GM21723 (cell line): Measurements from ENCODE around the gene LRRN2.

Experiments
- ATAC-seq: cut with Tn5 transposase; IDR thresholded peaks from one replicate; pipeline ENCODE4 v1.9.1; 2021; ENCODE audit warnings: mild to moderate bottlenecking, moderate library complexity; ENCODE audit not compliant: unreplicated experiment

Gene LRRN2

GRCh38 chr1:204664384-204664651, 21.2 kb downstream of the LRRN2 start:
- ATAC-seq, result no peak

- ATAC-seq, result no peak
Observed at GRCh38 chr1:204663644-204664383, 21.7 kb downstream of the LRRN2 start.

DNA sequence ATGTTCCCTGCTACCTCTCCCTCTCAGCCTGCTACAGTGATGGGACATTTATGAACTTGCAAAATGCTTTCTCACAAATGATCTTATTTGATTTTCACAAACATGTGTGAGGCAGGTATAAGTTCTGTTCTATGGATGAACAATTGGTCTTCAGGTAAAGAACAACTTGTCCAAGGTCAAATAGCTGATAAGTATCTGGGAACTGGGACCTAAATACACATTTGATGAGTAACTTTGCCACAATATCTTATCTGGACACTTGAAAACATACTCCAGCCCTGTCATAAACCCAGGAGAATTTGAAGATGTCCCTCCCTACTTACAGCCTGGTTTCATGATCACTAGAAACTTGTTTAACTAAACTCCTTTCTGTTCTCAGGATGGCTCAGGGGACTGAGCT, 23.0 kb downstream of the LRRN2 start:
- ATAC-seq, result no peak

DNA sequence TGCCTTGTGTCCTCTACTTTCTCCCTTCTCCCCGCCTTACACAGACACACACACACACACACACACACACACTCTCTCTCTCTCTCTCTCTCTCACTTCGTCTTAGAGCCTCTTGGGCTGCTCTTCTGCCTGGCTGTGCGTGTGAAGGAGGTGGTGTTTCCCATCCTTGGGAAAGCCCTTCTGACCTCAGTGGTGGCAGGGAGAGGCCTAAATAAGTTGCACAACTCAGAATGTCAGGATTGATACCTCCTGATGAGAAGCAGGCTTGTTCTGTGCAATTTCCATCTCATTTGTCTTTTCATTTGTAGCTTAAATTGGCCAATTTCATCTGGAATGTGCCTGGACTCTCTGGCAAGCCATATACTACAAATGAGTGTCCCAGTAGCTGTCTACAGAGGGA, 25.0 kb downstream of the LRRN2 start:
- no peak for ATAC-seq

- no peak for ATAC-seq
Observed at GRCh38 chr1:204659056-204659455, 26.5 kb downstream of the LRRN2 start.

DNA sequence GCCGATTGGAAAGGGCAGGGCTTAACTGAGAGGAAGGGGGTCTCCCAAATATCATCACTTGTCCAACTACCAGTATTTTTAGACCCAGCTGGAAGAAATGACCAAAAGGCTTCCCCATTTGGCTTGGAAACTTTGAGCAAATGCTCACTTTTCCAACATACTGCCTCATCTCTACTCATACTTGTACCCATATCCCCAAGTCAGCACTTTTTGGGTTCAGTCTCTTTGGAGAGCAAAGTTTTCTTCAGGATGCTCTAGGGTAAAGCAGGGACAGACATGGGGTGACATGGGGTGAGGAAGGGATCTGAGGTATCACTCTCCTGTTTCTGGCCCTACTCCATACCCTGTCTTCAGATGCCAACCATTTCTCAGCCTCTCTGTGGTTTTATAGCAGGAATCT, 27.2 kb downstream of the LRRN2 start:
- no peak for ATAC-seq

GRCh38 chr1:204653590-204654340, 31.8 kb downstream of the LRRN2 start:
- no peak for ATAC-seq

GRCh38 chr1:204652497-204652896, 33.0 kb downstream of the LRRN2 start:
- no peak for ATAC-seq

GRCh38 chr1:204651843-204652421, 33.6 kb downstream of the LRRN2 start:
- no peak for ATAC-seq

- ATAC-seq, result no peak
Observed at GRCh38 chr1:204650911-204651570, 34.5 kb downstream of the LRRN2 start.

GRCh38 chr1:204649721-204650521, 35.6 kb downstream of the LRRN2 start:
- no peak for ATAC-seq

DNA sequence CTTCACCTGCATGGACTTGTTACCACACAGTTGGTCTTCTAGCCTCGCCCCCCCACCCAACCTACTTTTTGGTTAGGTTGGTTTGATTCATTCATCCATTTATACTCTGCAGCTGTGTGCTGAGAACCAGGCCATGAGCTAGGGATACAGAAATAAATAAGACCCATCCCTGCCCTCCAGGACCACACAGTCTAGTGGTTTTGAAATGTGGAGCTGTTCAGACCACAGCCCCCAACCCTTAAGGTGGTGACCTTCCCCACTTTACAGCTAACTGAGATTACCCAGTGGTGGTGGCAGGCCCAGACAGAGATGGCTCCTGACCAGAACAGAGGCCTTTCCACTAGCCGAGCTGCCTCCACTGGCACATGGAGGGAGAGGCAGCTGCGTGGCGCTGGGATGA, 37.0 kb downstream of the LRRN2 start:
- ATAC-seq, result no peak

DNA sequence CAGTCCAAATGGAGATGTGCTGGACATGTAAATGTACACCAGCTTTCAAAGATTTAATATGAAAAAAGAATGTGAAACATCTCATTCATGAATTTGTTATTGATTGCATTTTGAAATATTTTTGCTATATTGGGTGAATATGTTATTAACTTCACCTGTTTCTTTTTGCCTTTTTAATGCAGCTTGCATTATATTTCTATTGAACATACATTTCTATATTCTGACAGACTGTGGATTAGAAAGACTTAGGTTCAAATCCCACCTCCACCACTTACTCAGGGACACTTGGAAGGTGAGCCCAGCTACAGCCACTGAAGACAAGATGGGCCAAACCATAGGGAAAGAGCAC, 37.8 kb downstream of the LRRN2 start:
- no peak for ATAC-seq

DNA sequence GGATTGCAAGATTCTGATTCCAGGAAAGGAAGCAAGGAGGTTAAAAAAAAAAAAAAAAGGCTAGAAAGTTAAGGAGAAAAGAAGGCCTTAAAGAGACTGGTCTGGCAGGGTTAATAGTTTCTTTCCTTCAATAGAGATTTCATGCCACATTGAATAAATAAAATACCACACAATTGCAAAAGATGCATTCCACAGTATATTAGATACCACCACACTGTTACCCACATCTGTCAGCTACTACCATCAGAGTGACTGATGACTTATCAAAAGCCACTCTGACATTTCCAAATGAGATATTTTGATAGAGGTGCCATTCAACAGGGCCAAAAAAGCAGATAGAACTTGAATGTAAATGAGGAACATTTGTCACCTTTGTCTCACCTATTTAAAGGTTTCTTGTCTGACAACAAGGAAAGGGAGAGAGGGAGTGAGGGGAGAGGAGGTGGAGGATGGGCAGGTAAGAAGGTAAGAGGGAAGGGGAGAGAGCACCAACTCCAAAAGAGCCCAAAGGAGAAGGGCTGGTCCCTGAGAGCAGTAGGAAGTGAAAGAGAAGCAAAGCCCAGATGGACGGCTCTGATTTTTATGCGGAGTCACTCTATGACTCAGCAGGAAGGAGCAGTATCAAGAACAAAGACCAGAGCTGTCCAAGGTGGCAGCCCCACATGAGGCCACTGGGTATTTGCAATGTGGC, 38.3 kb downstream of the LRRN2 start:
- ATAC-seq, result no peak

DNA sequence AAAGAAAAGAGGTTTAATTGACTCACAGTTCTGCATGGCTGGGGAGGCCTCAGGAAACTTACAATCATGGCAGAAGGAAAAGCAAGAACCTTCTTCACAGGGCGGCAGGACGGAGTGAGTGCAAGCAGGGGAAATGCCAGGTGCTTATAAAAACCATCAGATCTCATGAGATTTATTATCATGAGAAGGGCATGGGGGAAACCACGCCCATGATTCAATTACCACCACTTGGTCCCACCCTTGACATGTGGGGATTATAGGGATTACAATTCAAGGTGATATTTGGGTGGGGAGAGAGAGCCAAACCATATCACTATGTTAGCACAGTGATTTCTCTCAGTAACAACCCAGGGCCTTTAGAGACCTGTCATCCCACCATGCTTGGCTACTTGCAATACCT, 39.9 kb downstream of the LRRN2 start:
- ATAC-seq, result no peak

GRCh38 chr1:204645251-204645650, 40.3 kb downstream of the LRRN2 start:
- ATAC-seq, result no peak

DNA sequence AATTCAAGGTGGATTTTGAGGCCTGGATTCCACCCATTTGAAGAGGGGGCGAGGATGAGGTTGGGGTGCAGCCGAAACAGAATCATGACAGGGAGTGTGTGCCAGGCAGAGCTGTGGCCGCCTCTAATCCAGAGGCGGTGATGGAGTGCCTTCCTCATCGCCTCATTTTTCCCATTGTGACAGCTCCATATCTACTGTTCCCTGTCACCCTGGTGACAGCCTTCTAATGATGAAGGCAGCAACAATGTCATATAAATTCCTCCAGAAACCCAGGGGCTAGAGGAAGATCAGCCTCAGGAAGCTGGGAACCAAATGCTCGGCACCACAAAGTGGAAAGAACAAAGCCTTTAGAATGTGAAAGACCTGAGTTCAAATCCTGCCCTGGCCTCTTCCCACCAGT, 42.0 kb downstream of the LRRN2 start:
- ATAC-seq, result no peak

GRCh38 chr1:204641936-204642335, 43.6 kb downstream of the LRRN2 start:
- no peak for ATAC-seq

GRCh38 chr1:204641455-204641854, 44.1 kb downstream of the LRRN2 start:
- no peak for ATAC-seq

- no peak for ATAC-seq
Observed at GRCh38 chr1:204640578-204640977, 45.0 kb downstream of the LRRN2 start.
